Fibroblast of skin of right quadriceps (primary cell): ENCODE results near the gene GHSR.

Experiments
- DNase-seq: peaks from one replicate; pipeline ENCODE4 v3.0.0-alpha.2; 2013

GHSR gene

GRCh38 chr3:172447611-172448579 is at the start of gene GHSR:
TSS of gene GHSR (minus strand) at chr3:172448456. CDS start at chr3:172448413, 43 bp downstream.
- DNase-seq = no peak

- DNase-seq = peak; percentile 60
Observed at GRCh38 chr3:172490198-172490669, 42.0 kb upstream of the GHSR start.

GRCh38 chr3:172478116-172478515 is 29.9 kb upstream of the GHSR start:
- no peak for DNase-seq

GRCh38 chr3:172476347-172476746 is 28.1 kb upstream of the GHSR start:
- no peak for DNase-seq

- no peak for DNase-seq
Observed at GRCh38 chr3:172475703-172476102, 27.4 kb upstream of the GHSR start.

- no peak for DNase-seq
Observed at GRCh38 chr3:172471903-172472302, 23.6 kb upstream of the GHSR start.

- no peak for DNase-seq
Observed at GRCh38 chr3:172470588-172470987, 22.3 kb upstream of the GHSR start.

- peak; percentile 23 for DNase-seq
Observed at GRCh38 chr3:172467170-172467824, 19.0 kb upstream of the GHSR start.

- no peak for DNase-seq
Observed at GRCh38 chr3:172466553-172467130, 18.4 kb upstream of the GHSR start.

- no peak for DNase-seq
Observed at GRCh38 chr3:172465281-172465680, 17.0 kb upstream of the GHSR start.

- DNase-seq = no peak
Observed at GRCh38 chr3:172464306-172464705, 16.1 kb upstream of the GHSR start.

- peak; percentile 17 for DNase-seq
Observed at GRCh38 chr3:172461530-172462138, 13.4 kb upstream of the GHSR start.

- no peak for DNase-seq
Observed at GRCh38 chr3:172456404-172456803, 8.1 kb upstream of the GHSR start.

GRCh38 chr3:172454180-172454579 is 5.9 kb upstream of the GHSR start:
- DNase-seq = no peak

GRCh38 chr3:172449466-172450149 is 1.4 kb upstream of the GHSR start:
- DNase-seq = peak; percentile 27

GRCh38 chr3:172448661-172449465 is 607 bp upstream of the GHSR start:
- no peak for DNase-seq

GRCh38 chr3:172446198-172446597 is 2.1 kb downstream of the GHSR start:
- DNase-seq = no peak

GRCh38 chr3:172444821-172445220 is 3.4 kb downstream of the GHSR start:
- DNase-seq = no peak

- no peak for DNase-seq
Observed at GRCh38 chr3:172442606-172443005, 5.7 kb downstream of the GHSR start.

GRCh38 chr3:172441581-172441980 is 6.7 kb downstream of the GHSR start:
- no peak for DNase-seq

- DNase-seq = no peak
Observed at GRCh38 chr3:172438186-172438585, 10.1 kb downstream of the GHSR start.

GRCh38 chr3:172437713-172438112 is 10.5 kb downstream of the GHSR start:
- DNase-seq = no peak
